BJ (cell line): ENCODE results near the gene DAGLB. TPM values are rescaled to one million over a fixed set of nuclear protein-coding genes. Genes with fewer than 3 reads are reported as not detected.

Experiments
- CTCF ChIA-PET: fragments of 350-600 bp; formaldehyde crosslinking; extraction: SDS; loops from one replicate; lab custom pipeline; 2021; ENCODE audit warnings: antibody characterized with exemption, inconsistent platforms; lab: Yijun Ruan, JAX
- POLR2A ChIA-PET: fragments of 300-600 bp; sonication (Branson Sonifier 250); formaldehyde crosslinking; extraction: SDS; loops from one replicate; lab custom pipeline; 2021; ENCODE audit warnings: antibody characterized with exemption; lab: Charles Lee
- DNase-seq: peaks from one replicate; pipeline ENCODE4 v3.0.0-alpha.2; 2011; ENCODE audit warnings: low read depth
- H3K27me3 ChIP-seq: 2 replicates; pipeline ENCODE4 v1.6.0; 2011; ENCODE audit warnings: low read length; ENCODE audit not compliant: control insufficient read depth, insufficient read depth
- H3K36me3 ChIP-seq: 2 replicates; pipeline ENCODE4 v1.5.1; 2011; ENCODE audit warnings: low read length; ENCODE audit not compliant: control insufficient read depth, insufficient read depth
- H3K4me3 ChIP-seq: 2 replicates; pipeline ENCODE4 v1.5.1; 2011; ENCODE audit warnings: low read depth, mild to moderate bottlenecking, control low read depth, low read length
- CTCF ChIP-seq: IDR thresholded peaks from 2 replicates; pipeline ENCODE4 v1.5.1; 2011; ENCODE audit warnings: low read depth, mild to moderate bottlenecking, control low read depth, inconsistent platforms, low read length, moderate library complexity; ENCODE audit not compliant: insufficient read depth
- polyA plus RNA-seq: library from polyadenylated mRNA; depleted of rRNA; stranded (reverse); fragments of >200 nt; gene quantifications from 2 replicates; pipeline ENCODE4 v1.2.3, GENCODE V29; 2011

DAGLB gene
- polyA plus RNA-seq, 1 experiment = 40.5 TPM

- POLR2A ChIA-PET = no interaction called here
- no peak for DNase-seq
- TF ChIP-seq CTCF = no peak
- CTCF ChIA-PET = no interaction called here
- Histone ChIP-seq H3K27me3 (no peaks in the 10 kb centered on the region), H3K36me3 (peaks cover 37% of the 10 kb centered on the region), H3K4me3 (no peak overlapping the region)
These were observed 34.1 kb downstream of the DAGLB start for GRCh38 chr7:6413637-6414036.

- DNase-seq = no peak
- Histone ChIP-seq H3K36me3 (peaks cover 40% of the 10 kb centered on the region), H3K27me3 (no peaks in the 10 kb centered on the region), H3K4me3 (no peak overlapping the region)
- CTCF ChIA-PET = interaction anchor here (1.0 to 2.0 kb wide), 2 partner anchors 16 to 27 kb away, joined by 5 read pairs; no protein-coding TSS in a partner anchor
- TF ChIP-seq CTCF = no peak
- POLR2A ChIA-PET = no interaction called here
These were observed 37.6 kb downstream of the DAGLB start for GRCh38 chr7:6409944-6410693.

- Histone ChIP-seq H3K4me3 (no peak overlapping the region), H3K36me3 (peaks cover 37% of the 10 kb centered on the region), H3K27me3 (no peaks in the 10 kb centered on the region)
- ChIA-PET CTCF (no interaction called here), POLR2A (no interaction called here)
- DNase-seq = no peak
- TF ChIP-seq CTCF = no peak
These were observed 38.7 kb downstream of the DAGLB start for GRCh38 chr7:6409091-6409490.

DNA sequence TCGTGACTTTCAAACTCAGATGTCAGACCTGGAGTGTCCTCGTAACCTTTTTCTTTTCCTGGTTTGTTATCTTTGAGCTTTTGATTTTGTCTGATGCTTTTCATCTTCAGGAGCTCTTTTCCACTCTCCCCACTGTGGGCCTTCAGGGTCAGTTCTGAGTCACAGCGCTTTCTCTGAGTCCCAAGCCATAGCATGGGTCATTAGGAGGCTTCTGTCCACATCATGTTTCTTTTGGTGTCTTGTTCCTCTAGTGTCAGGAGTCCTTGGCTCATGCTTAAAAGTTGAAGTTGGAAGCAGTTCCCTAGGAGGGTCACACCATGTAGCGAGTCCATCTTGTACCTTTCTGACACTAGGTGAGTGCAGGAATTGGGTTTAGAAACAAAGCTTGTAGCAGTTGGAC lies 40.3 kb downstream of the DAGLB start:
- peaks cover 37% of the 10 kb centered on the region for H3K36me3 ChIP-seq
- TF ChIP-seq CTCF = no peak
- ChIA-PET CTCF (interaction anchor here (1.7 kb wide), 1 partner anchor 58 kb away, joined by 5 read pairs; no protein-coding TSS in a partner anchor), POLR2A (no interaction called here)
- H3K4me3 ChIP-seq = no peak overlapping the region
- H3K27me3 ChIP-seq = no peaks in the 10 kb centered on the region
- no peak for DNase-seq

GRCh38 chr7:6406121-6406520 lies 41.6 kb downstream of the DAGLB start:
- no peak overlapping the region for H3K4me3 ChIP-seq
- no peak for DNase-seq
- peaks cover 37% of the 10 kb centered on the region for H3K36me3 ChIP-seq
- ChIA-PET CTCF (no interaction called here), POLR2A (interaction anchor here (0.7 kb wide), 1 partner anchor 14 kb away, joined by 7 read pairs; no protein-coding TSS in a partner anchor)
- H3K27me3 ChIP-seq = no peaks in the 10 kb centered on the region
- no peak for TF ChIP-seq CTCF
